IMR-90 (cell line): ENCODE data around the gene NDUFB2. TPM values are rescaled to one million over a fixed set of nuclear protein-coding genes. Genes with fewer than 3 reads are reported as not detected.

Experiments used
- ATAC-seq: fragments of 200-7000 bp; cut with Tn5 transposase; 2 replicates; pipeline ENCODE4 v1.9.1; 2020; ENCODE audit warnings: low read depth, mild to moderate bottlenecking, moderate library complexity
- BruUV-seq: library from RNA; stranded (reverse); fragments of 400-500 nt; replicated peaks from 2 replicates; lab custom pipeline; 2021; lab: Mats Ljungman, UMichigan
- CTCF ChIA-PET: fragments of 300-600 bp; formaldehyde crosslinking; extraction: SDS; loops from one replicate; lab custom pipeline; 2021; ENCODE audit warnings: antibody characterized with exemption; lab: Yijun Ruan, JAX
- POLR2A ChIA-PET: fragments of 300-600 bp; sonication (Branson Sonifier 250); formaldehyde crosslinking; loops from one replicate; lab custom pipeline; 2022; ENCODE audit warnings: antibody characterized with exemption; ENCODE audit not compliant: unreplicated experiment; lab: Charles Lee
- DNase-seq: peaks from one replicate; pipeline ENCODE4 v3.0.0; 2013
- H2AFZ ChIP-seq: replicated peaks from 2 replicates; pipeline ENCODE3; 2013; ENCODE audit warnings: low read length, mild to moderate bottlenecking; ENCODE audit not compliant: poor library complexity
- H2AK5ac ChIP-seq: 2 replicates; pipeline ENCODE4 v1.6.1; 2013; ENCODE audit warnings: low read depth, low read length, inconsistent platforms
- H2AK9ac ChIP-seq: replicated peaks from 2 replicates; pipeline ENCODE3; 2013; ENCODE audit warnings: mild to moderate bottlenecking, low read depth, low read length, moderate library complexity; ENCODE audit not compliant: poor library complexity
- H2BK120ac ChIP-seq: 2 replicates; pipeline ENCODE4 v1.6.1; 2013; ENCODE audit warnings: low read depth, low read length, inconsistent platforms
- H2BK15ac ChIP-seq: 3 replicates; pipeline ENCODE4 v1.6.1; 2013; ENCODE audit warnings: low read depth, low read length, inconsistent platforms
- H2BK20ac ChIP-seq: 2 replicates; pipeline ENCODE4 v1.6.1; 2013; ENCODE audit warnings: low read depth, mild to moderate bottlenecking, inconsistent platforms, low read length, moderate library complexity
- H2BK5ac ChIP-seq: 2 replicates; pipeline ENCODE4 v1.6.1; 2013; ENCODE audit warnings: mild to moderate bottlenecking, low read depth, low read length, inconsistent platforms; ENCODE audit not compliant: poor library complexity, severe bottlenecking
- H3K14ac ChIP-seq: replicated peaks from 2 replicates; pipeline ENCODE4 v1.6.1; 2013; ENCODE audit warnings: low read depth, low read length, inconsistent platforms
- H3K18ac ChIP-seq: 2 replicates; pipeline ENCODE4 v1.6.1; 2013; ENCODE audit warnings: low read depth, low read length, control low read depth
- H3K23ac ChIP-seq: 2 replicates; pipeline ENCODE4 v1.6.1; 2013; ENCODE audit warnings: low read depth, low read length, inconsistent platforms
- H3K27ac ChIP-seq: 2 replicates; pipeline ENCODE4 v1.5.1; 2013; ENCODE audit warnings: mild to moderate bottlenecking, control low read depth, low read length; ENCODE audit not compliant: insufficient read depth
- H3K27me3 ChIP-seq: 2 replicates; pipeline ENCODE4 v1.6.1; 2013; ENCODE audit warnings: low read length; ENCODE audit not compliant: control insufficient read depth, insufficient read depth
- H3K36me3 ChIP-seq: 2 replicates; pipeline ENCODE4 v1.6.1; 2013; ENCODE audit warnings: low read length, mixed read lengths; ENCODE audit not compliant: control insufficient read depth, insufficient read depth
- H3K4ac ChIP-seq: 2 replicates; pipeline ENCODE4 v1.6.1; 2013; ENCODE audit warnings: low read depth, low read length, inconsistent platforms
- H3K4me1 ChIP-seq: 2 replicates; pipeline ENCODE4 v1.6.1; 2013; ENCODE audit warnings: low read length, mixed read lengths; ENCODE audit not compliant: control insufficient read depth, insufficient read depth
- H3K4me2 ChIP-seq: 2 replicates; pipeline ENCODE4 v1.6.1; 2013; ENCODE audit warnings: low read depth, mild to moderate bottlenecking, control low read depth, low read length, moderate library complexity
- H3K4me3 ChIP-seq: 2 replicates; pipeline ENCODE4 v1.5.1; 2013; ENCODE audit warnings: low read depth, mild to moderate bottlenecking, control low read depth, low read length, moderate library complexity; ENCODE audit not compliant: insufficient read depth
- H3K56ac ChIP-seq: 2 replicates; pipeline ENCODE4 v1.6.1; 2013; ENCODE audit warnings: low read length, inconsistent platforms; ENCODE audit not compliant: insufficient read depth; ENCODE audit errors: extremely low read depth
- H3K79me1 ChIP-seq, 2 experiments: 2 replicates each; pipeline ENCODE4 v1.6.1; 2013; ENCODE audit warnings: low read length in 2 of 2, inconsistent platforms in 1 of 2, low read depth in 1 of 2
- H3K9ac ChIP-seq: 2 replicates; pipeline ENCODE4 v1.6.1; 2013; ENCODE audit warnings: low read depth, low read length, control low read depth
- H3K9me1 ChIP-seq: 2 replicates; pipeline ENCODE4 v1.6.1; 2013; ENCODE audit warnings: low read length, inconsistent platforms; ENCODE audit not compliant: insufficient read depth
- H3K9me3 ChIP-seq: 2 replicates; pipeline ENCODE4 v1.6.1; 2013; ENCODE audit warnings: low read length; ENCODE audit not compliant: control insufficient read depth, insufficient read depth
- H4K20me1 ChIP-seq: 2 replicates; pipeline ENCODE4 v1.6.1; 2013; ENCODE audit warnings: low read length, inconsistent platforms; ENCODE audit not compliant: insufficient read depth
- H4K5ac ChIP-seq: 2 replicates; pipeline ENCODE4 v1.6.1; 2013; ENCODE audit warnings: mild to moderate bottlenecking, low read depth, low read length, control low read depth
- H4K8ac ChIP-seq, 2 experiments: 2 replicates each; pipeline ENCODE4 v1.6.1; 2013; ENCODE audit warnings: low read depth in 2 of 2, low read length in 2 of 2, control low read depth in 1 of 2, inconsistent platforms in 1 of 2
- H4K91ac ChIP-seq: 2 replicates; pipeline ENCODE4 v1.6.1; 2013; ENCODE audit warnings: low read depth, low read length, inconsistent platforms; ENCODE audit not compliant: insufficient read depth
- CEBPB ChIP-seq: IDR thresholded peaks from 2 replicates; pipeline ENCODE4 v1.6.1; 2012; ENCODE audit warnings: low read depth, low read length, improper control_type of control experiment
- RAD21 ChIP-seq: IDR thresholded peaks from 2 replicates; pipeline ENCODE4 v1.6.1; 2012; ENCODE audit warnings: low read length, improper control_type of control experiment
- WGBS, 2 experiments: methylation state at CpG; one replicate each; pipeline versions ENCODE4 v1.1.5 to v1.1.7; 2013; ENCODE audit warnings: missing lambda C conversion rate in 2 of 2; ENCODE audit not compliant: insufficient read length in 1 of 2; ENCODE audit errors: extremely low coverage in 2 of 2; 5-methylcytosine and 5-hydroxymethylcytosine counted together
- dilution Hi-C: fragments of 300-500 bp; cut with HindIII; formaldehyde crosslinking; loops from one replicate; pipeline ENCODE4 v1.14.3; 2018; ENCODE audit warnings: low sequenced_read_pairs; ENCODE audit not compliant: unreplicated experiment
- in situ Hi-C: fragments of 300-500 bp; cut with MboI; formaldehyde crosslinking; loops from 3 replicates; pipeline ENCODE4 v1.14.3; 2019; ENCODE audit warnings: low sequenced_read_pairs, inconsistent platforms, mixed read lengths
- intact Hi-C: fragments of 100-400 bp; cut with micrococcal nuclease; formaldehyde crosslinking; loops from 2 replicates; pipeline ENCODE4 v1.10.0; 2022
- polyA plus RNA-seq, 3 experiments: library from polyadenylated mRNA; depleted of rRNA; stranded (reverse); fragments of >200 nt; gene quantifications; 2 replicates each; pipeline ENCODE4 v1.2.3, GENCODE V29; 2012; ENCODE audit warnings: low replicate concordance in 1 of 3
- total RNA-seq: library from RNA; depleted of rRNA; stranded (reverse); fragments of >200 nt; gene quantifications from 2 replicates; pipeline ENCODE4 v1.2.3, GENCODE V29; 2012

NDUFB2 gene
- total and polyA plus RNA-seq, 2 of the 4 experiments (the other 2 are of a cell fraction), result 81.7 to 143 TPM

DNA sequence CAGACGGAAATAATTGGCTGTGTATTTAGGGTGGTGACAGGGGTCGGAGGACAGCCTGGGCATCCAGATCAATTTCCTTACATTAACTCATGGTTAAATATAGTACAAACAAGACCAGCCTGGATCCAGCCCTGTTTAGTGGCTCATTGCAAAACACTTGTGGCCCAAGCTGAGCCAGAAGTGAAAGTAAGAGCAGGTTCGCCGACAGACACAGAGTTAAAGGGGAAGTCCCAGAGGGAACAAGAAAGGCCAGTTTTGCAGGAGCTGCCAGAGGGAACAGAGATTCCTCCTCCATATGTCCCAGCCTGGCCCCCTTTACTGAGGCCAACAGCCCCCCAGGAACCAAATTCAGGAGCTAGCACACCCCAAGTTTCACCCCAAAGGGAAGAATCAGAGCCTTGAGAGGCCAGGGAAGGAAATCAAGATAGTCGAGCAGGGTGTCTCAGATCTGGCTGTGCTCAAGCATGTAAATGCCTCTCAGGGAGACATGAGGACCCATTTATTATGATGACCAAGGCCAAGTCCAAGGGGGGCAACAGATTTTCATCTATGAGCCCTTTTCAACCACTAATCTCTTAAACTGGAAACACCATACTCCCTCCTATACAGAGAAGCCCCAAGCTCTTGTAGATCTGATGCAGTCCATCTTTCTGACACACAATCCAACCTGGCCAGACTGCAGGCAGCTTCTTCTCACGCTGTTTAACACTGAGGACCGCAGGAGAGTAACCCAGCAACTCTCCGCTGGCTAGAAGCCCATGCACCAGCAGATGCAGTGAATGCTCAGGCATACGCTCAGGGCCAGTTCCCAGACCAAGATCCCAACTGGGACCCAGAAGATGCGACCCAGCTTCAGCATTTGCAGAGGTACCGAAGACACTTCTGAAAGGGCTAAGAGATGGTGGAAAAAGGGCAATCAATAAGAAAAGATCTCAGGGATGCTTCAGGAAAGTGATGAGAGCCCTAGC lies 39.7 kb upstream of the NDUFB2 start:
- Histone ChIP-seq H3K18ac (peak overlapping the region; percentile 42; the same call in 1 of the 2 replicates), H2BK120ac (peak overlapping the region; percentile 69), H3K56ac (no peak overlapping the region), H4K91ac (peak overlapping the region; percentile 47; the same call in 1 of the 2 replicates), H4K5ac (peak overlapping the region; percentile 66), H2BK5ac (no peak overlapping the region), H3K4me1 (peaks cover 7% of the 10 kb centered on the region), H3K27me3 (peaks cover 3% of the 10 kb centered on the region; the same call in 1 of the 2 replicates), H2AFZ (peak overlapping the region; percentile 89), H3K79me1 (no peaks in the 10 kb centered on the region), H3K27ac (peak overlapping the region; percentile 50; the same call in 1 of the 2 replicates), H2AK9ac (no peak overlapping the region), H3K4ac (peak overlapping the region; percentile 43; the same call in 1 of the 2 replicates), H3K4me2 (peak overlapping the region; percentile 92), H3K9ac (peak overlapping the region; percentile 61), H4K8ac (peak overlapping the region; percentile 23 to 77; a peak in 3 of 4 replicates), H3K14ac (peak overlapping the region; percentile 70), H3K36me3 (no peaks in the 10 kb centered on the region), H3K9me1 (no peaks in the 10 kb centered on the region), H2BK15ac (no peak overlapping the region), H3K4me3 (peak overlapping the region; percentile 12; the same call in 1 of the 2 replicates), H2BK20ac (no peak overlapping the region), H3K9me3 (no peaks in the 10 kb centered on the region), H2AK5ac (no peak overlapping the region), H4K20me1 (no peaks in the 10 kb centered on the region), H3K23ac (peak overlapping the region; percentile 55; the same call in 1 of the 2 replicates)
- peak; percentile 70 for DNase-seq
- ATAC-seq, result peak; percentile 74
- BruUV-seq, result no TSS peak
- POLR2A ChIA-PET, result no interaction called here
- CTCF ChIA-PET, result interaction anchor here (1.0 kb wide), 1 partner anchor 139 kb away, joined by 6 read pairs; no protein-coding TSS in a partner anchor
- in situ Hi-C loops (no loop called here), intact Hi-C loops (no loop called here), dilution Hi-C loops (no loop called here)
- 61% methylated on average over 3 of the region's 11 CpGs; no CpG with 5 or more reads in 1 of the 2 experiments for WGBS, 2 experiments
- TF ChIP-seq RAD21 (no peak), CEBPB (peak; percentile 80)
